Choroid plexus epithelial cell (primary cell): ENCODE data around the gene TEX26.

Source experiments
- DNase-seq: peaks from one replicate; pipeline ENCODE4 v3.0.0-alpha.2; 2010; ENCODE audit warnings: low read depth
- H3K4me3 ChIP-seq: 2 replicates; pipeline ENCODE4 v1.5.1; 2011; ENCODE audit warnings: low read depth, mild to moderate bottlenecking, control low read depth, low read length, moderate library complexity
- TF ChIP-seq, protein P1 (sequence below): conservative IDR thresholded peaks from 2 replicates; pipeline ENCODE4 v1.5.1; 2011; ENCODE audit warnings: low read depth, mild to moderate bottlenecking, control low read depth, inconsistent platforms, low read length, moderate library complexity

The TEX26 gene

GRCh38 chr13:31009166-31009565 lies 76.7 kb downstream of the TEX26 start:
- H3K4me3 ChIP-seq, result no peak overlapping the region
- TF ChIP-seq, protein P1, sequence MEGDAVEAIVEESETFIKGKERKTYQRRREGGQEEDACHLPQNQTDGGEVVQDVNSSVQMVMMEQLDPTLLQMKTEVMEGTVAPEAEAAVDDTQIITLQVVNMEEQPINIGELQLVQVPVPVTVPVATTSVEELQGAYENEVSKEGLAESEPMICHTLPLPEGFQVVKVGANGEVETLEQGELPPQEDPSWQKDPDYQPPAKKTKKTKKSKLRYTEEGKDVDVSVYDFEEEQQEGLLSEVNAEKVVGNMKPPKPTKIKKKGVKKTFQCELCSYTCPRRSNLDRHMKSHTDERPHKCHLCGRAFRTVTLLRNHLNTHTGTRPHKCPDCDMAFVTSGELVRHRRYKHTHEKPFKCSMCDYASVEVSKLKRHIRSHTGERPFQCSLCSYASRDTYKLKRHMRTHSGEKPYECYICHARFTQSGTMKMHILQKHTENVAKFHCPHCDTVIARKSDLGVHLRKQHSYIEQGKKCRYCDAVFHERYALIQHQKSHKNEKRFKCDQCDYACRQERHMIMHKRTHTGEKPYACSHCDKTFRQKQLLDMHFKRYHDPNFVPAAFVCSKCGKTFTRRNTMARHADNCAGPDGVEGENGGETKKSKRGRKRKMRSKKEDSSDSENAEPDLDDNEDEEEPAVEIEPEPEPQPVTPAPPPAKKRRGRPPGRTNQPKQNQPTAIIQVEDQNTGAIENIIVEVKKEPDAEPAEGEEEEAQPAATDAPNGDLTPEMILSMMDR, result no peak
- DNase-seq, result peak; percentile 32

GRCh38 chr13:31010296-31010695 lies 77.8 kb downstream of the TEX26 start:
- DNase-seq, result no peak
- TF ChIP-seq, protein P1, result no peak
- H3K4me3 ChIP-seq, result no peak overlapping the region

GRCh38 chr13:31011193-31011860 lies 78.9 kb downstream of the TEX26 start:
- DNase-seq, result no peak
- H3K4me3 ChIP-seq, result no peak overlapping the region
- TF ChIP-seq, protein P1, result no peak

- DNase-seq, result no peak
- TF ChIP-seq, protein P1, result no peak
- no peak overlapping the region for H3K4me3 ChIP-seq
Measured at GRCh38 chr13:31011901-31012654, 79.6 kb downstream of the TEX26 start.

DNA sequence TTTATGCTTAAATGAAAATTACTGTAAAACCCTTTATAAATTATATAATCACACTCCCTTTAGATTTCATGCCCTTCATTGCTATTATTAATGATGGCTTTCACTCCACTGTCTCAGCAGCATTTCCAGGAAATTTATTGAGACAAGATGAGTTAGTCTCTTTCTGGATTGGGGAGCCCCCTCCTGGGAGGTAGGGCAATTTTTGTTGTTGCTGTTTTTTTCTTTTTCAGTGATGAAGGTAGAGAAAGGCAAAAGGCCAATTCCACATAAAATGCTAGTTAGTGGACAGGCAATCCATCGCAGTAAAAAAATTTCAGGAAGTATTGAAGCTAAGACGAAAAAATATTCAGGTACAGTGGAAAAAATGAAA lies 80.2 kb downstream of the TEX26 start:
- H3K4me3 ChIP-seq, result no peak overlapping the region
- TF ChIP-seq, protein P1, result peak; percentile 77
- DNase-seq, result peak; percentile 72

DNA sequence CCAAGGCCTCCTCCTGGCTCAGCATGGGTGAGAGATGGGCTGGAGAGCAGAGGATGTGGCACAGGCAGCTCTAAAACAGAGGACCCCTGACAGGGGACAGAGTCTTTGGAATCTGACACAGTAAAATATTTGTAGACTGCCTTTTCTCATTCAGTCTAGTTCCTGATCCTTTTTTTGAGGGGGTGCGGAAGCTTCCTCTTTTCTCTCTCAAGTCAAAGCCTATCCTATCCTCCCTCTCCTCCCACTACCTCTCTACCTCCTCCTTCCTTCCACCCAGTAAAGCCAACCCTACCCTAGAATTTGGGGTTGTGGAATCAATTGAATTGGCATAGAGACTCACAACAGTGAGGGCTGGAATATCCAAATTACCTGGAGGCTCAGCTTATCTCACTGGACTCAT lies 82.0 kb downstream of the TEX26 start:
- no peak overlapping the region for H3K4me3 ChIP-seq
- DNase-seq, result no peak
- TF ChIP-seq, protein P1, result no peak

DNA sequence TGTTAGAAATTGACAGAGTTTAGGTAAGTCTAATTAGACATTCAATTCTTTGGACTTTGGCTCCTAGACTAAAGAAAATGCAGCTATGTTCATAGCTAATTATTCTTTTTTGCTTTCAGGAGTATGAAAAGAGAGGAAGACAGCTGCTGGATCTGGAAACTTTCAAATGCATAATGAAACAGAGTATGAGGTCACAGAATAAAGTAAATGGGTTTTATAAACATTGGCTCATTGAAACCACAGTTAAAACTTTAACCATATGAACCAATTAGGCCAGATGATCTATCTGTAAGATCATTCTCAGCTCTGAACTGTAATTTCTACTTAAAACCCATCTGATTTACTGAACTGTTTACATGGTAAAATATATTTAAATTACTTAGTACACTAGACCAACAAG lies 82.7 kb downstream of the TEX26 start:
- no peak for DNase-seq
- TF ChIP-seq, protein P1, result no peak
- no peak overlapping the region for H3K4me3 ChIP-seq
